HepG2 (cell line): ENCODE data around the gene CA4. TPM values are rescaled to one million over a fixed set of nuclear protein-coding genes. Genes with fewer than 3 reads are reported as not detected.

Experiments used
- ATAC-seq: fragments of 200-7000 bp; cut with Tn5 transposase; 3 replicates; pipeline ENCODE4 v1.9.1; 2020; ENCODE audit warnings: mild to moderate bottlenecking, moderate library complexity
- BruUV-seq: library from RNA; stranded (reverse); fragments of 400-500 nt; replicated peaks from 2 replicates; lab custom pipeline; 2021; lab: Mats Ljungman, UMichigan
- CTCF ChIA-PET: fragments of 300-600 bp; formaldehyde crosslinking; extraction: SDS; loops from one replicate; lab custom pipeline; 2021; ENCODE audit warnings: low total read pairs, inconsistent platforms, low intra/inter-chr PET ratio; lab: Yijun Ruan, JAX
- POLR2A ChIA-PET: fragments of 350-600 bp; sonication (Branson Sonifier 250); formaldehyde crosslinking; loops from one replicate; lab custom pipeline; 2020; ENCODE audit warnings: antibody characterized with exemption, inconsistent platforms; lab: Yijun Ruan, JAX
- DNase-seq: peaks from one replicate; pipeline ENCODE4 v3.0.0-alpha.2; 2015; ENCODE audit warnings: low spot score
- FAIRE-seq: peaks from 3 replicates; lab custom pipeline; 2011; peaks lifted over from hg19 to GRCh38; lab: Jason Lieb, UNC
- H2AFZ ChIP-seq: one replicate; pipeline ENCODE4 v1.6.1; 2011; ENCODE audit warnings: low read length, inconsistent platforms
- H3K27ac ChIP-seq: fragments of 300-600 bp; 3 replicates; pipeline ENCODE4 v1.8.0; 2011; ENCODE audit warnings: mixed run types, mild to moderate bottlenecking, mixed read lengths, low read length, inconsistent platforms; ENCODE audit not compliant: insufficient read depth; ENCODE audit errors: extremely low read length
- H3K27me3 ChIP-seq, 2 experiments: fragments of 200-600 bp in 1 of 2; 2 replicates in 1 of 2; 3 replicates in 1 of 2; pipeline versions ENCODE4 v1.6.0 to v1.8.0; 2011; ENCODE audit warnings: low read length in 2 of 2, mild to moderate bottlenecking in 2 of 2, moderate library complexity in 2 of 2, inconsistent platforms in 1 of 2; ENCODE audit not compliant: insufficient read depth in 2 of 2, control insufficient read depth in 1 of 2
- H3K36me3 ChIP-seq, 2 experiments: fragments of 200-600 bp in 1 of 2; replicated peaks in 1 of 2; 2 replicates in 1 of 2; 3 replicates in 1 of 2; pipeline versions ENCODE4 v1.5.1 to v1.8.0; 2011; ENCODE audit warnings: low read length in 2 of 2, inconsistent platforms in 1 of 2; ENCODE audit not compliant: insufficient read depth in 2 of 2, control insufficient read depth in 1 of 2
- H3K4me1 ChIP-seq: 2 replicates; pipeline ENCODE4 v1.5.1; 2012; ENCODE audit warnings: low read length, inconsistent platforms; ENCODE audit not compliant: insufficient read depth
- H3K4me2 ChIP-seq: 2 replicates; pipeline ENCODE4 v1.6.0; 2011; ENCODE audit warnings: low read depth, low read length, inconsistent platforms
- H3K4me3 ChIP-seq, 3 experiments: fragments of 200-600 bp in 1 of 3; sonication (generic), shearing (Covaris generic) in 1 of 3; replicated peaks in 1 of 3; 2 replicates each; pipeline ENCODE4 v1.5.1; 2011 to 2016; ENCODE audit warnings: low read length in 3 of 3, inconsistent platforms in 2 of 3, low read depth in 2 of 3, mild to moderate bottlenecking in 2 of 3, control low read depth in 1 of 3, mixed read lengths in 1 of 3; ENCODE audit not compliant: insufficient read depth in 1 of 3
- H3K79me2 ChIP-seq: one replicate; pipeline ENCODE4 v1.6.1; 2011; ENCODE audit warnings: low read length, inconsistent platforms; ENCODE audit not compliant: insufficient read depth
- H3K9ac ChIP-seq: 2 replicates; pipeline ENCODE4 v1.6.0; 2011; ENCODE audit warnings: mild to moderate bottlenecking, low read depth, low read length, inconsistent platforms; ENCODE audit not compliant: insufficient read depth
- H3K9me3 ChIP-seq: 2 replicates; pipeline ENCODE4 v1.5.1; 2012; ENCODE audit warnings: mild to moderate bottlenecking, low read length
- H4K20me1 ChIP-seq: 2 replicates; pipeline ENCODE4 v1.6.0; 2011; ENCODE audit warnings: inconsistent platforms, mild to moderate bottlenecking, low read length, moderate library complexity; ENCODE audit not compliant: insufficient read depth
- CBFB ChIP-seq: sonication (generic); formaldehyde crosslinking; IDR thresholded peaks from 2 replicates; pipeline ENCODE4 v1.4.0; 2020; ENCODE audit warnings: missing genetic modification reagents
- HIVEP1 ChIP-seq: sonication (generic); formaldehyde crosslinking; IDR thresholded peaks from 2 replicates; pipeline ENCODE4 v1.4.0; 2020; ENCODE audit warnings: mild to moderate bottlenecking, missing genetic modification reagents
- ISL2 ChIP-seq: sonication (generic); formaldehyde crosslinking; IDR thresholded peaks from 2 replicates; pipeline ENCODE4 v1.5.0; 2020; ENCODE audit warnings: missing genetic modification reagents
- PRPF4 ChIP-seq: fragments of 200-400 bp; formaldehyde crosslinking; IDR thresholded peaks from 2 replicates; pipeline ENCODE4 v1.6.1; 2016; ENCODE audit warnings: low read length, low read depth; ENCODE audit not compliant: poor library complexity, severe bottlenecking
- RFX1 ChIP-seq: fragments of 450-650 bp; IDR thresholded peaks from 2 replicates; pipeline ENCODE4 v1.6.1; 2017
- RNF2 ChIP-seq: fragments of 450-650 bp; conservative IDR thresholded peaks from 2 replicates; pipeline ENCODE4 v1.6.1; 2016; ENCODE audit warnings: low read depth
- SMARCE1 ChIP-seq: fragments of 450-650 bp; IDR thresholded peaks from 2 replicates; pipeline ENCODE4 v1.6.1; 2017; ENCODE audit warnings: borderline replicate concordance
- ZNF232 ChIP-seq: sonication (generic); formaldehyde crosslinking; IDR thresholded peaks from 2 replicates; pipeline ENCODE4 v1.4.0; 2020; ENCODE audit warnings: missing genetic modification reagents, borderline replicate concordance
- ZNF563 ChIP-seq: sonication (generic); formaldehyde crosslinking; IDR thresholded peaks from 2 replicates; pipeline ENCODE4 v1.8.0; 2022; ENCODE audit warnings: mild to moderate bottlenecking, moderate library complexity, missing genetic modification reagents
- ZNF839 ChIP-seq: sonication (generic); formaldehyde crosslinking; IDR thresholded peaks from 2 replicates; pipeline ENCODE4 v1.4.0; 2020; ENCODE audit warnings: missing genetic modification reagents, mild to moderate bottlenecking, borderline replicate concordance
- ZNF879 ChIP-seq: sonication (generic); formaldehyde crosslinking; IDR thresholded peaks from 2 replicates; pipeline ENCODE4 v1.8.1; 2023; ENCODE audit warnings: missing genetic modification reagents
- ZSCAN22 ChIP-seq: sonication (generic); formaldehyde crosslinking; IDR thresholded peaks from 2 replicates; pipeline ENCODE4 v1.4.0; 2020; ENCODE audit warnings: mild to moderate bottlenecking, missing genetic modification reagents
- WGBS: methylation state at CpG from one replicate; pipeline ENCODE4 v1.1.6; 2017; ENCODE audit warnings: low lambda C conversion rate; 5-methylcytosine and 5-hydroxymethylcytosine counted together
- in situ Hi-C: cut with HindIII; loops from 2 replicates; pipeline ENCODE4 v1.10.0; 2017; ENCODE audit warnings: low pct_unique_long_range_greater_than_20kb; ENCODE audit not compliant: extremely low pct_ligation_motif_present
- intact Hi-C: fragments of 100-400 bp; cut with micrococcal nuclease; formaldehyde crosslinking; loops from one replicate; pipeline ENCODE4 v1.10.0; 2022; ENCODE audit not compliant: unreplicated experiment
- polyA plus RNA-seq, 8 experiments: library from polyadenylated mRNA; depleted of rRNA in 3 of 8; stranded (reverse) in 7 of 8; unstranded in 1 of 8; fragments of >200 nt; fragmentation: Illumina TruSeq in 4 of 8; extraction: Trizol in 4 of 8; gene quantifications; 2 replicates each; pipeline versions ENCODE4 v1.2.1 to v1.2.3, GENCODE V29; 2011 to 2016; ENCODE audit warnings: low read depth in 4 of 8, missing spikeins in 1 of 8, mixed read lengths in 1 of 8; ENCODE audit not compliant: insufficient read depth in 1 of 8
- total RNA-seq, 5 experiments: library from RNA; depleted of rRNA; stranded (reverse); fragments of >200 nt; fragmentation: Illumina TruSeq; extraction: Trizol; gene quantifications; 2 replicates each; pipeline ENCODE4 v1.2.3, GENCODE V29; 2016; ENCODE audit warnings: low read depth in 1 of 5
- TF ChIP-seq, protein P1 (sequence below): sonication (generic); formaldehyde crosslinking; IDR thresholded peaks from 2 replicates; pipeline ENCODE4 v1.4.0; 2020; ENCODE audit warnings: missing genetic modification reagents
- TF ChIP-seq, protein P2 (sequence below): sonication (generic); formaldehyde crosslinking; conservative IDR thresholded peaks from 2 replicates; pipeline ENCODE4 v1.5.0; 2020; ENCODE audit warnings: missing genetic modification reagents
- TF ChIP-seq, protein P3 (sequence below): sonication (generic); formaldehyde crosslinking; IDR thresholded peaks from 2 replicates; pipeline ENCODE4 v1.4.0; 2020; ENCODE audit warnings: mild to moderate bottlenecking, missing genetic modification reagents, borderline replicate concordance
- TF ChIP-seq, protein P4 (sequence below): sonication (generic); formaldehyde crosslinking; IDR thresholded peaks from 2 replicates; pipeline ENCODE4 v1.4.0; 2020; ENCODE audit warnings: mild to moderate bottlenecking, missing genetic modification reagents

CA4 gene
- total and polyA plus RNA-seq, 2 of the 13 experiments (the other 11 are each of a cell fraction or from before 2014, with no cell fraction given), result not detected

DNA sequence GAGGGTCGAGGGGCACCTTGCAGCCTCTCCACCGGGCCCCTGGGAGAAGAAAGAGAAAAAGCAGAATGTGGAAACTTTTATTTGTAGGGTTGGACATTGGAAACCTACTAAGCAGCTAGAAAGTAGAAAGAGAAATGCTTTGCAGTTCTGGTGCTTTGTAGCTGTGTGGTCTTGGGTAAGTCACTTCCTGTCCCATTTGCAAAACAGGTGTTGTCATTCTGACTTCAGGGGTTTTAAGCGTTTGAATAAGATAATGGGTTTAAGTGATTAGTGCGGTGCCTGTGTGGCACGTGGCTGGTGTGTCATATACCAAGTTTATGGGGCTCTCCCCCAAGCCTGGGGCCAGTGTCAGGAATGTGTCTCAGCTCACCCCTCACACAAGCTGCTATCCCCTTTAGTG lies 1.6 kb downstream of the CA4 start:
- Histone ChIP-seq H3K4me2 (no peak overlapping the region), H3K9me3 (no peaks in the 10 kb centered on the region), H3K27ac (no peak overlapping the region), H3K27me3 (peaks cover 26 to 91% of the 10 kb centered on the region in 2 experiments), H3K36me3 (no peaks in the 10 kb centered on the region), H3K79me2 (no peaks in the 10 kb centered on the region), H2AFZ (no peak overlapping the region), H3K9ac (no peak overlapping the region), H3K4me1 (0 out of 2 replicates have a peak, but pooled peaks cover 12% of the 10 kb centered on the region), H4K20me1 (no peaks in the 10 kb centered on the region; the same call in 1 of the 2 replicates), H3K4me3 (no peak overlapping the region)
- ChIA-PET POLR2A (no interaction called here), CTCF (no interaction called here)
- no TSS peak for BruUV-seq
- in situ Hi-C loops (no loop called here), intact Hi-C loops (no loop called here)
- no peak for FAIRE-seq
- WGBS, result 38% methylated on average over 5 of the region's 5 CpGs
- ATAC-seq, result no peak
- DNase-seq, result no peak
- TF ChIP-seq ISL2 (CRISPR knock-in tag) (no peak), RFX1 (no peak), ZNF839 (CRISPR knock-in tag) (no peak), ZNF232 (CRISPR knock-in tag) (no peak), HIVEP1 (CRISPR knock-in tag) (no peak), CBFB (CRISPR knock-in tag) (no peak), PRPF4 (no peak), ZSCAN22 (CRISPR knock-in tag) (no peak), RNF2 (no peak), ZNF879 (CRISPR knock-in tag) (no peak), ZNF563 (CRISPR knock-in tag) (no peak), SMARCE1 (no peak)
- TF ChIP-seq, protein P1, sequence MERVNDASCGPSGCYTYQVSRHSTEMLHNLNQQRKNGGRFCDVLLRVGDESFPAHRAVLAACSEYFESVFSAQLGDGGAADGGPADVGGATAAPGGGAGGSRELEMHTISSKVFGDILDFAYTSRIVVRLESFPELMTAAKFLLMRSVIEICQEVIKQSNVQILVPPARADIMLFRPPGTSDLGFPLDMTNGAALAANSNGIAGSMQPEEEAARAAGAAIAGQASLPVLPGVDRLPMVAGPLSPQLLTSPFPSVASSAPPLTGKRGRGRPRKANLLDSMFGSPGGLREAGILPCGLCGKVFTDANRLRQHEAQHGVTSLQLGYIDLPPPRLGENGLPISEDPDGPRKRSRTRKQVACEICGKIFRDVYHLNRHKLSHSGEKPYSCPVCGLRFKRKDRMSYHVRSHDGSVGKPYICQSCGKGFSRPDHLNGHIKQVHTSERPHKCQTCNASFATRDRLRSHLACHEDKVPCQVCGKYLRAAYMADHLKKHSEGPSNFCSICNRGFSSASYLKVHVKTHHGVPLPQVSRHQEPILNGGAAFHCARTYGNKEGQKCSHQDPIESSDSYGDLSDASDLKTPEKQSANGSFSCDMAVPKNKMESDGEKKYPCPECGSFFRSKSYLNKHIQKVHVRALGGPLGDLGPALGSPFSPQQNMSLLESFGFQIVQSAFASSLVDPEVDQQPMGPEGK (CRISPR knock-in tag), result no peak
- TF ChIP-seq, protein P2, sequence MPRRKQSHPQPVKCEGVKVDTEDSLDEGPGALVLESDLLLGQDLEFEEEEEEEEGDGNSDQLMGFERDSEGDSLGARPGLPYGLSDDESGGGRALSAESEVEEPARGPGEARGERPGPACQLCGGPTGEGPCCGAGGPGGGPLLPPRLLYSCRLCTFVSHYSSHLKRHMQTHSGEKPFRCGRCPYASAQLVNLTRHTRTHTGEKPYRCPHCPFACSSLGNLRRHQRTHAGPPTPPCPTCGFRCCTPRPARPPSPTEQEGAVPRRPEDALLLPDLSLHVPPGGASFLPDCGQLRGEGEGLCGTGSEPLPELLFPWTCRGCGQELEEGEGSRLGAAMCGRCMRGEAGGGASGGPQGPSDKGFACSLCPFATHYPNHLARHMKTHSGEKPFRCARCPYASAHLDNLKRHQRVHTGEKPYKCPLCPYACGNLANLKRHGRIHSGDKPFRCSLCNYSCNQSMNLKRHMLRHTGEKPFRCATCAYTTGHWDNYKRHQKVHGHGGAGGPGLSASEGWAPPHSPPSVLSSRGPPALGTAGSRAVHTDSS (CRISPR knock-in tag), result no peak
- TF ChIP-seq, protein P3, sequence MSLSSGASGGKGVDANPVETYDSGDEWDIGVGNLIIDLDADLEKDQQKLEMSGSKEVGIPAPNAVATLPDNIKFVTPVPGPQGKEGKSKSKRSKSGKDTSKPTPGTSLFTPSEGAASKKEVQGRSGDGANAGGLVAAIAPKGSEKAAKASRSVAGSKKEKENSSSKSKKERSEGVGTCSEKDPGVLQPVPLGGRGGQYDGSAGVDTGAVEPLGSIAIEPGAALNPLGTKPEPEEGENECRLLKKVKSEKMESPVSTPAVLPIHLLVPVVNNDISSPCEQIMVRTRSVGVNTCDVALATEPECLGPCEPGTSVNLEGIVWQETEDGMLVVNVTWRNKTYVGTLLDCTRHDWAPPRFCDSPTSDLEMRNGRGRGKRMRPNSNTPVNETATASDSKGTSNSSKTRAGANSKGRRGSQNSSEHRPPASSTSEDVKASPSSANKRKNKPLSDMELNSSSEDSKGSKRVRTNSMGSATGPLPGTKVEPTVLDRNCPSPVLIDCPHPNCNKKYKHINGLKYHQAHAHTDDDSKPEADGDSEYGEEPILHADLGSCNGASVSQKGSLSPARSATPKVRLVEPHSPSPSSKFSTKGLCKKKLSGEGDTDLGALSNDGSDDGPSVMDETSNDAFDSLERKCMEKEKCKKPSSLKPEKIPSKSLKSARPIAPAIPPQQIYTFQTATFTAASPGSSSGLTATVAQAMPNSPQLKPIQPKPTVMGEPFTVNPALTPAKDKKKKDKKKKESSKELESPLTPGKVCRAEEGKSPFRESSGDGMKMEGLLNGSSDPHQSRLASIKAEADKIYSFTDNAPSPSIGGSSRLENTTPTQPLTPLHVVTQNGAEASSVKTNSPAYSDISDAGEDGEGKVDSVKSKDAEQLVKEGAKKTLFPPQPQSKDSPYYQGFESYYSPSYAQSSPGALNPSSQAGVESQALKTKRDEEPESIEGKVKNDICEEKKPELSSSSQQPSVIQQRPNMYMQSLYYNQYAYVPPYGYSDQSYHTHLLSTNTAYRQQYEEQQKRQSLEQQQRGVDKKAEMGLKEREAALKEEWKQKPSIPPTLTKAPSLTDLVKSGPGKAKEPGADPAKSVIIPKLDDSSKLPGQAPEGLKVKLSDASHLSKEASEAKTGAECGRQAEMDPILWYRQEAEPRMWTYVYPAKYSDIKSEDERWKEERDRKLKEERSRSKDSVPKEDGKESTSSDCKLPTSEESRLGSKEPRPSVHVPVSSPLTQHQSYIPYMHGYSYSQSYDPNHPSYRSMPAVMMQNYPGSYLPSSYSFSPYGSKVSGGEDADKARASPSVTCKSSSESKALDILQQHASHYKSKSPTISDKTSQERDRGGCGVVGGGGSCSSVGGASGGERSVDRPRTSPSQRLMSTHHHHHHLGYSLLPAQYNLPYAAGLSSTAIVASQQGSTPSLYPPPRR (CRISPR knock-in tag), result no peak
- TF ChIP-seq, protein P4, sequence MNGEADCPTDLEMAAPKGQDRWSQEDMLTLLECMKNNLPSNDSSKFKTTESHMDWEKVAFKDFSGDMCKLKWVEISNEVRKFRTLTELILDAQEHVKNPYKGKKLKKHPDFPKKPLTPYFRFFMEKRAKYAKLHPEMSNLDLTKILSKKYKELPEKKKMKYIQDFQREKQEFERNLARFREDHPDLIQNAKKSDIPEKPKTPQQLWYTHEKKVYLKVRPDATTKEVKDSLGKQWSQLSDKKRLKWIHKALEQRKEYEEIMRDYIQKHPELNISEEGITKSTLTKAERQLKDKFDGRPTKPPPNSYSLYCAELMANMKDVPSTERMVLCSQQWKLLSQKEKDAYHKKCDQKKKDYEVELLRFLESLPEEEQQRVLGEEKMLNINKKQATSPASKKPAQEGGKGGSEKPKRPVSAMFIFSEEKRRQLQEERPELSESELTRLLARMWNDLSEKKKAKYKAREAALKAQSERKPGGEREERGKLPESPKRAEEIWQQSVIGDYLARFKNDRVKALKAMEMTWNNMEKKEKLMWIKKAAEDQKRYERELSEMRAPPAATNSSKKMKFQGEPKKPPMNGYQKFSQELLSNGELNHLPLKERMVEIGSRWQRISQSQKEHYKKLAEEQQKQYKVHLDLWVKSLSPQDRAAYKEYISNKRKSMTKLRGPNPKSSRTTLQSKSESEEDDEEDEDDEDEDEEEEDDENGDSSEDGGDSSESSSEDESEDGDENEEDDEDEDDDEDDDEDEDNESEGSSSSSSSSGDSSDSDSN (CRISPR knock-in tag), result no peak
